HUES64 (cell line): ENCODE data around the gene PLEKHG4. TPM values are rescaled to one million over a fixed set of nuclear protein-coding genes. Genes with fewer than 3 reads are reported as not detected.

Source experiments
- H3K27ac ChIP-seq: 2 replicates; pipeline ENCODE4 v1.7.0; 2013; ENCODE audit warnings: low read depth, low read length, inconsistent platforms
- H3K27me3 ChIP-seq: 2 replicates; pipeline ENCODE4 v1.6.1; 2013; ENCODE audit warnings: mild to moderate bottlenecking, low read length; ENCODE audit not compliant: insufficient read depth
- H3K36me3 ChIP-seq: 2 replicates; pipeline ENCODE4 v1.6.1; 2013; ENCODE audit warnings: mild to moderate bottlenecking, low read length; ENCODE audit not compliant: insufficient read depth
- H3K4me1 ChIP-seq: 2 replicates; pipeline ENCODE4 v1.6.1; 2013; ENCODE audit warnings: mild to moderate bottlenecking, low read length, moderate library complexity; ENCODE audit not compliant: insufficient read depth
- H3K4me3 ChIP-seq: 2 replicates; pipeline ENCODE4 v1.5.1; 2013; ENCODE audit warnings: mild to moderate bottlenecking, low read length, moderate library complexity
- H3K9ac ChIP-seq: 2 replicates; pipeline ENCODE4 v1.6.1; 2013; ENCODE audit warnings: mild to moderate bottlenecking, low read depth, low read length
- H3K9me3 ChIP-seq: 2 replicates; pipeline ENCODE4 v1.6.1; 2013; ENCODE audit warnings: low read depth, low read length; ENCODE audit not compliant: insufficient read depth
- WGBS: fragments of 150-250, 120-280 bp; methylation state at CpG from one replicate; pipeline ENCODE4 v1.1.7; 2013; ENCODE audit warnings: missing lambda C conversion rate; 5-methylcytosine and 5-hydroxymethylcytosine counted together
- polyA plus RNA-seq, 2 experiments: library from polyadenylated mRNA; stranded (reverse); fragments of 50-300 nt; gene quantifications; one replicate each; pipeline ENCODE4 v1.2.3, GENCODE V29; 2013

The PLEKHG4 gene, protein sequence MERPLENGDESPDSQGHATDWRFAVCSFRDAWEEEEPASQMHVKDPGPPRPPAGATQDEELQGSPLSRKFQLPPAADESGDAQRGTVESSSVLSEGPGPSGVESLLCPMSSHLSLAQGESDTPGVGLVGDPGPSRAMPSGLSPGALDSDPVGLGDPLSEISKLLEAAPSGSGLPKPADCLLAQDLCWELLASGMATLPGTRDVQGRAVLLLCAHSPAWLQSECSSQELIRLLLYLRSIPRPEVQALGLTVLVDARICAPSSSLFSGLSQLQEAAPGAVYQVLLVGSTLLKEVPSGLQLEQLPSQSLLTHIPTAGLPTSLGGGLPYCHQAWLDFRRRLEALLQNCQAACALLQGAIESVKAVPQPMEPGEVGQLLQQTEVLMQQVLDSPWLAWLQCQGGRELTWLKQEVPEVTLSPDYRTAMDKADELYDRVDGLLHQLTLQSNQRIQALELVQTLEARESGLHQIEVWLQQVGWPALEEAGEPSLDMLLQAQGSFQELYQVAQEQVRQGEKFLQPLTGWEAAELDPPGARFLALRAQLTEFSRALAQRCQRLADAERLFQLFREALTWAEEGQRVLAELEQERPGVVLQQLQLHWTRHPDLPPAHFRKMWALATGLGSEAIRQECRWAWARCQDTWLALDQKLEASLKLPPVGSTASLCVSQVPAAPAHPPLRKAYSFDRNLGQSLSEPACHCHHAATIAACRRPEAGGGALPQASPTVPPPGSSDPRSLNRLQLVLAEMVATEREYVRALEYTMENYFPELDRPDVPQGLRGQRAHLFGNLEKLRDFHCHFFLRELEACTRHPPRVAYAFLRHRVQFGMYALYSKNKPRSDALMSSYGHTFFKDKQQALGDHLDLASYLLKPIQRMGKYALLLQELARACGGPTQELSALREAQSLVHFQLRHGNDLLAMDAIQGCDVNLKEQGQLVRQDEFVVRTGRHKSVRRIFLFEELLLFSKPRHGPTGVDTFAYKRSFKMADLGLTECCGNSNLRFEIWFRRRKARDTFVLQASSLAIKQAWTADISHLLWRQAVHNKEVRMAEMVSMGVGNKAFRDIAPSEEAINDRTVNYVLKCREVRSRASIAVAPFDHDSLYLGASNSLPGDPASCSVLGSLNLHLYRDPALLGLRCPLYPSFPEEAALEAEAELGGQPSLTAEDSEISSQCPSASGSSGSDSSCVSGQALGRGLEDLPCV
- polyA plus RNA-seq (2013, experiment 1 of 2), result 1.6 TPM
- polyA plus RNA-seq (2013, experiment 2 of 2), result 3.6 TPM

DNA sequence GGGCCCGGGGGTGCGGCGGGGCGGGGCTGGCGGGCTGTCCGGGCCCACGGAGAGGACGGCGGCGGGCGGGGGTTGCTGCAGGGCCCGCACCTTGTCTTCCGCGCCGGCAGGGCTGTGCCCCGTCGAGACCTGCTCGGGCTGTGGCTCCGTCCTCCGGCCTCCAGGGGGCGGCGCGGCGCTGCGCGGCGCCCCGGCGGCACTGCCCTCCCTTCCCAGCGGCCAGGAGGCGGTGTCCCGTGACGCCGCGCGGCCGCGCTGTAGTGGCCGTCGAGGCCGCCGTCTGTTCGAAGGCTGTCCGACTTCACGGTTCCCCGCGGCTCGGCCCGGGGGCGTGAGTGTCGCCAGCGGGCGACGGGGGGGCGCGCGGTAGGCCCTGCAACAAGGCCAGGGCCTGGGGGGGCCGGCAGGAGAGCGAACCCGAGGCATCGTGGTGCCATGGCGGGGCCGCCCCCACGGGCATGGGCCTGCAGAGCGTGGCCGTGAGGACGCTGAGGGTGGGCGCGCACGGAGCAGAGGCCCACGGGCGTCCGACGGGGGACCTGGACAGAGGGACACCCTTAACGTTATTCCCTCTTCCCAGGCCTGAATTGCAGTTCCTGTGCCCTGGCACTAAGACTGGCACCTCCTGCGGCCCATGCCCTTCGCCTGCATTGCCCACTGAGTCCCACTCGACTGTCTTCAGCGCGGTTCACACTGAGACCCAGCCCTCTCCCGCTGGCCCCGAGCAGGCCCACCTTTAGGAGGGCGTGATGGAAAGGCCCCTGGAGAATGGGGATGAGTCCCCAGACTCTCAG lies at the start of gene PLEKHG4:
TSS of gene PLEKHG4 (plus strand) at position 237 of the 794 bp plus-strand sequence. CDS start at position 750, 513 bp downstream.
- Histone ChIP-seq H3K9me3 (no peaks in the 10 kb centered on the region), H3K4me3 (peak within 1 kb of the TSS; percentile 69), H3K27me3 (peaks cover 13% of the 10 kb centered on the region), H3K36me3 (0 out of 2 replicates have a peak, but pooled peaks cover 2% of the 10 kb centered on the region), H3K4me1 (no peaks in the 10 kb centered on the region), H3K9ac (peak within 1 kb of the TSS; percentile 47; the same call in 1 of the 2 replicates), H3K27ac (no peak within 1 kb of the TSS)
- WGBS, result 32% methylated on average over 83 of the region's 83 CpGs

DNA sequence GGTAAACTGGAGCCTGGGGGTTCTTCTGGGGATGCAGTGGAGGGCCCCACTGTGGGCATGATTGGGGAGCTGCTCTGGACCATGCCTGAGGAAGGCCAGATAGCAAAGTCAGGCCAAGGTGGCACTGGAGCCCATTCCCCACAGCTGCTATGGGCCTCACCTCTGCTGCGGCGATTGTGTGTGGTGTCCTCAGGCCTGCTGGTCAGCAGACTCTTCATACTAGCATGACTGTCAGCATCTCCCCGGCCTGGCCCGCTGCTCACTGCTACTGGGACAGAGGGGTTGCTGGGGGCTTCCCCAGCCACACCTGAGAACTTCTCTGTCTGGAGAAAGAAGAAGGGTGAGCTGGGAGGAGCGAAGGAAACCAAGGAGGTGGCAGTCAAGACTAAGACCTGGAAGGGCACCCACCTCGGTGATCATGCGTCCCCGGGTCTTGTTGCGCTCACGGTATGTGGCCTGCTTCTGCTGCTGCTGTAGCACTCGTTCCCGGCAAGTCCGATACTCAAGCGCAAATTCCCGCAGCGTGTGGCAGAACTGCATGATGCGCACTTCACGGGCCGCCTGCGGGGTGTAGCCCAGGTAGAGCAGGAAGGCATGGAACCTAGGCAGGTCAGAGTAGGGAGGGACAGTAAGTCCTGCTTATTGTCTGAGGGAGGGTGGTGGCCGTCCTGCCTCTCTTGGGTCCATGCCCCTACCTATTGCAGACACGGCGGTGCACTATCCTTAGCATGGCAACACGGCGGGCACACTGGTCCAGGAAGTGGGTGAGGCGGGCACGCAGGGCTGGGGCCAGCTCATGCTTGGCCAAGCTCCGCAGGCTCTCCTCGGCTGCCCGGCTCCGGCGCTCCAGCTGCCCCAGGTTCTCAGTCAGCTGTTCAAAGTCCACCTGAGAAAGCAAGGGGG lies 49.2 kb upstream of the PLEKHG4 start:
- Histone ChIP-seq H3K9ac (no peak overlapping the region), H3K27me3 (peaks cover 3% of the 10 kb centered on the region; the same call in 1 of the 2 replicates), H3K9me3 (no peaks in the 10 kb centered on the region), H3K36me3 (peaks cover 55% of the 10 kb centered on the region), H3K27ac (no peak overlapping the region), H3K4me1 (0 out of 2 replicates have a peak, but pooled peaks cover 4% of the 10 kb centered on the region), H3K4me3 (no peak overlapping the region)
- WGBS, result 96% methylated on average over 32 of the region's 32 CpGs

DNA sequence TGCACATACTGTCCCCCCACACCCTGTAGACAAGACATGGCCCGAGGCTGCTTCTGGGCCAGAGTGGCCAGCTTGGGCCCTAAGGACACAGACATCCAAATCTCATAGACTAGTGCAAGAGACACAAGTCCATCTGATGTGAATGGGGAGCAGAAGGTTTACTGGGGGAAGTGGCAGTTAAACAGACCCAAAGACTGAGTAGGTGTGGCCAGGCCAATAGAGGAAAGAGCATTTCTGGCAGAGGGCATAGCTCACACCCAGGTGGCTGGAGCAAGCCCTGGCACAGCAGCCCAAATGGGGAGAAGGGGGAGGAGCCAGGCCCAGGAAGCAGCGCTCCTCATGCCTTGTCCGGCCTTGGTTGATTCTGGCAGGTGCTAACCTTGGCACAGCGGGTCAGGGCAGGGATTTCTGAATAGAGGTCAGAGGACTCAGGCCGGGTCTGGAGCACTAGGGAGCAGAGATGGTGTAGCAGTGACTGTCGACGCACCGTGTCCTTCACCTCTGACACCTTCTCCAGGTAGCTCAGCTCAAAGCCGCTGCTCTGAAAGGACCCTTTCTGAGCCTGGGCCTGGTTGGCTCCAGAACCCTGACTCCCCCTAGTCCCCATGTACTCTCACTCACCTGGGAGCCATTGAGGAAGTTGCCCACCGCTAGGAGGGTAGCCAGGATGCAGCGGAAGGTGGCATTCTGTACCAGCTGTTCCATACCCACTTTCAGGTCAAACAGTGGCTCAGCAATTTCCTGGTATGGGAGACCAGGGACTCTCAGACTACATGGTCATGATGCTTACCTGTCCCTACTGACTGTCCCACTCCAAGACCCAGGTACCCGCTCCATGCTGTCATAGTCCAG lies 48.3 kb upstream of the PLEKHG4 start:
- no peak overlapping the region for H3K27ac ChIP-seq
- peaks cover 61% of the 10 kb centered on the region for H3K36me3 ChIP-seq
- 0 out of 2 replicates have a peak, but pooled peaks cover 4% of the 10 kb centered on the region for H3K4me1 ChIP-seq
- WGBS, result 96% methylated on average over 12 of the region's 12 CpGs
- no peak overlapping the region for H3K9ac ChIP-seq
- no peak overlapping the region for H3K4me3 ChIP-seq
- no peaks in the 10 kb centered on the region for H3K27me3 ChIP-seq
- no peaks in the 10 kb centered on the region for H3K9me3 ChIP-seq

DNA sequence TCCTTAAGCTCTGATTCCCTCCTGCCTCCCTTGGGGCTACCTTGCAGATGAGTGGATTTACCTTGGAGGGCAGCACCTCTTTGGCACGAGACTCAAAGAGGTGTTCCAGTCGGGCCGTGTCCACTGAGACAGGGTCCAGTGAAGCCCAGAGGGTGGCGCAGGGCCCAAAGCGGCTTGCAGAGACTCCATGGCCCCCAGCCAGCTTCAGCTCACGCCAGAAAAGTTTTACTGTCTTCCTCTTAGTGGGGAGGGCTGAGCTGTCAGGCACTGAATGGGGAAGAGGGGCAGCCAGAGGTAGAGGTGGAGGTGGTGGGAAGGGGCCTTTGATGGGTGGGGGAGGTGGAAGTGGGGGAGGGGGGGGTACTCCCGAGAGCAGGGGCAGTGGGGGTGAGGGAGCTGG lies 45.7 kb upstream of the PLEKHG4 start:
- Histone ChIP-seq H3K4me3 (no peak overlapping the region), H3K4me1 (no peaks in the 10 kb centered on the region), H3K27ac (no peak overlapping the region), H3K27me3 (no peaks in the 10 kb centered on the region), H3K36me3 (peaks cover 78% of the 10 kb centered on the region), H3K9me3 (no peaks in the 10 kb centered on the region), H3K9ac (no peak overlapping the region)
- WGBS, result 92% methylated on average over 6 of the region's 7 CpGs

DNA sequence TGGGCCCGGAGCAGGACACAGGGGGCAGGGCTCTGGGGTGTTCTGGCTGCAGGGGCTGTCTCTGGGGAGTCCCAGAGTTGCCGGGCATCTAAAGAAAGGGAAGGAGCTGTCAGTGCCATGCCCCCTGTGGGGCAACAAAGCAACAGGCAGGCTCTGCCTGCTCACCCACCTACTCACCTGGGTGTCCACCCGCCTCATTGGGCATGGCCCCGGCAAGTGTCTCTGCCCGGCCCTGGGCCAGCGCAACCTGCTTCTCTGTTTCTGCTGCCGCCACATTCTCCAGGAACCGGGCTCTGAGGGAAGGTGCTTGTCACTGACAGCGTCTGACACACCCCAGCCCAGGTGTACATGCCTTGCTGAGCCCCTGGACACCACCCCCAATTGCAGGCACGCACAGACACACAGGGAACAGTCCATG lies 45.1 kb upstream of the PLEKHG4 start:
- no peak overlapping the region for H3K9ac ChIP-seq
- H3K36me3 ChIP-seq, result peaks cover 78% of the 10 kb centered on the region
- no peaks in the 10 kb centered on the region for H3K27me3 ChIP-seq
- 95% methylated on average over 10 of the region's 10 CpGs for WGBS
- H3K9me3 ChIP-seq, result no peaks in the 10 kb centered on the region
- no peaks in the 10 kb centered on the region for H3K4me1 ChIP-seq
- H3K4me3 ChIP-seq, result no peak overlapping the region
- no peak overlapping the region for H3K27ac ChIP-seq

DNA sequence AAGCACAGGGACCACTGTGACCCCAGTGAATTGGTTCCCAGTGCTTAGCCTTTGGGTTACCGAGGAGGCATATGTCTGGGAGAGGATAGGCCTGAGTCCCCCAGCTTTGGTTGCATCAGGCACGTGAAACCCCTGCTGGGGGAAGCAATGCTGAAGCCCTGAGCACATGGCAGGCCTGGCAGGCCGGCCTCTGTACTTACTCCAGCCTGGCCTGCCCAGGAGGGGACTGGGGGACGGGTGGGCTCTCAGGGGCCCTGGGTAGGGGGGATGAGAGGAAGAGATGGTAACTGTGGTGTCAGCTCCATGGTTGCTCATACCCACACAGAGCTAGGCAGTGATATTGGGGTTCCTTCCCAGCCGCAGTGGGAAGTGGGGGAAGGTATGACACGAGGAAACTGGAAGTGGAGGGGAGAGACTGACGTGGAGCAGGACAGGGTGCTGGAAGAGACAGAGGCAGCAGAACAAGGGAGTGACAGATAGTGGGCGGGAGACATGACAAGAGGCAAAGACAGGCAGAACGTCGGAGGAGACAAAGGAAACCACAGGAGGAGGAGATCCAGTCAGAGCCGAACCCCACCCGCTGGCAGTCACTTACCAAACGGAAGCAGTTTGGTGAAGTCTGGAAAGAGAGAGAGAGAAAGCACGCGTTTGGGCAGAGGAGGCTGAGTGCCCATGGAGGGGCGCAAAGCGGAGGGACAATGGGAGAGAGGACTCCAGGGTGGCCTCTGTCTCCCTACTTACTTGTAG lies 43.3 kb upstream of the PLEKHG4 start:
- Histone ChIP-seq H3K4me1 (peaks cover 2% of the 10 kb centered on the region; the same call in 1 of the 2 replicates), H3K9me3 (no peaks in the 10 kb centered on the region), H3K36me3 (peaks cover 68% of the 10 kb centered on the region), H3K4me3 (no peak overlapping the region), H3K27ac (no peak overlapping the region), H3K27me3 (no peaks in the 10 kb centered on the region), H3K9ac (no peak overlapping the region)
- 91% methylated on average over 17 of the region's 17 CpGs for WGBS

DNA sequence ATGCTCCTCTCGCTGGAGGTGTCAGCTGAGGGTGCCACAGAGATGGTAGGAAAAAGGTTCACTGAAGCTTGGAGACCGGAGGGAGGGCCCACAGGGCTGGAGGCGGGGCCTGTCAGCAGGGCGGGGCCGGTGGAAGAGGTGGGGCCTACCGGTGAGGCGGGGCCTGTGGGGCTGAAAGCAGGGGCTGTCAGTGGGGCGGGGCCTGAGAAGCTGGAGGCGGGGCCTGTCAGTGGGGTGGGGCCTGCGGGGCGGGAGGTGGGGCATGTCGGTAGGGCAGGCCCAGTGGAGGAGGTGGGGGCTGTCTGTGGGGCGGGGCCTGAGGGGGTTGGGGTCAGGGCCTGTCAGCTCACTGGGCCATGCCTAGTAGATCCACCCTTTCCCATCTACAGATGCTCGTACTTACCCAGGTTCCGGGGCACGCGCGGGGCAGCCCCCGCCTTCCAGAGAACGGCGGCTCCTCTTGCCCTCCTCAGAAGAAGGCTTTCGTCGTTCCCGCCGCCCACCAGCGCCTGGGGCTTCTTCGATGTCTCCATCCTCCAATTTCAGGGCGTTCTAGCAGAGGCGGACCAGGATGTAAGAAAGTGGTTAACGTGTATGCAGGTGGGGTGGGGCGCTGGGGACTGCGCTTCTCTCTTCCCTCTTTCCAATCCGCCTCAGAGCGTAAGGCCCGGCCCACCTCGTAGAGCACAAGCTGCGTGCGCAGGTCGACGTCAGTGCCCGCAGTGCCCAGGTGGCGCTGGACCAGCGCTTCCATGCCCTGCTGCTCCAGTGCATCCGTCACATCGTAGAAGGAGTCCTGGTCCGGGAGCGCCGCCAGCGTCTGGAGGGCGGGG lies 42.6 kb upstream of the PLEKHG4 start:
- H3K27ac ChIP-seq, result no peak overlapping the region
- peaks cover 60% of the 10 kb centered on the region for H3K36me3 ChIP-seq
- 93% methylated on average over 45 of the region's 50 CpGs for WGBS
- H3K9me3 ChIP-seq, result no peaks in the 10 kb centered on the region
- H3K27me3 ChIP-seq, result no peaks in the 10 kb centered on the region
- H3K4me3 ChIP-seq, result no peak overlapping the region
- H3K9ac ChIP-seq, result no peak overlapping the region
- peaks cover 10% of the 10 kb centered on the region for H3K4me1 ChIP-seq
